A673 (cell line): ENCODE data around the gene DIRAS1. TPM values are rescaled to one million over a fixed set of nuclear protein-coding genes. Genes with fewer than 3 reads are reported as not detected.
"Not testable (repeated sequence)": the region's sequence is repeated elsewhere in the genome, so short reads cannot be mapped to it uniquely, and the experiment has no call there.

Source experiments
- BruUV-seq: library from RNA; stranded (reverse); fragments of 400-500 nt; replicated peaks from 2 replicates; lab custom pipeline; 2021; lab: Mats Ljungman, UMichigan
- CTCF ChIA-PET: fragments of 300-600 bp; sonication (Branson Sonifier 250); formaldehyde crosslinking; loops from one replicate; lab custom pipeline; 2022; ENCODE audit warnings: antibody characterized with exemption; lab: Charles Lee
- POLR2A ChIA-PET: fragments of 300-600 bp; sonication (Branson Sonifier 250); formaldehyde crosslinking; loops from one replicate; lab custom pipeline; 2022; ENCODE audit warnings: antibody characterized with exemption; ENCODE audit not compliant: low non-redundant PET; lab: Charles Lee
- DNase-seq: peaks from one replicate; pipeline ENCODE4 v3.0.0-alpha.2; 2015; ENCODE audit warnings: low spot score
- H3K27ac ChIP-seq: fragments of 200-600 bp; sonication (generic); 2 replicates; pipeline ENCODE4 v1.5.1; 2016; ENCODE audit warnings: mixed run types, low read depth, mild to moderate bottlenecking, mixed read lengths, antibody characterized with exemption, low read length; ENCODE audit not compliant: poor library complexity, severe bottlenecking
- H3K27me3 ChIP-seq: fragments of 200-600 bp; sonication (generic); replicated peaks from 2 replicates; pipeline ENCODE4 v1.6.1; 2017; ENCODE audit warnings: mixed run types, low read depth, mild to moderate bottlenecking, mixed read lengths, antibody characterized with exemption, low read length; ENCODE audit not compliant: insufficient read depth, poor library complexity
- H3K36me3 ChIP-seq: fragments of 200-600 bp; sonication (generic); 2 replicates; pipeline ENCODE4 v1.6.1; 2016; ENCODE audit warnings: mixed run types, mild to moderate bottlenecking, mixed read lengths, antibody characterized with exemption, low read length; ENCODE audit not compliant: insufficient read depth, poor library complexity, severe bottlenecking
- H3K4me1 ChIP-seq: fragments of 200-600 bp; sonication (generic); 2 replicates; pipeline ENCODE4 v1.6.1; 2017; ENCODE audit warnings: mixed run types, mild to moderate bottlenecking, mixed read lengths, antibody characterized with exemption, low read length; ENCODE audit not compliant: insufficient read depth, poor library complexity, severe bottlenecking
- H3K4me3 ChIP-seq: fragments of 200-600 bp; sonication (generic); 2 replicates; pipeline ENCODE4 v1.5.1; 2016; ENCODE audit warnings: low read depth, mixed run types, mild to moderate bottlenecking, mixed read lengths, low read length; ENCODE audit not compliant: poor library complexity, severe bottlenecking
- H3K9me3 ChIP-seq: fragments of 200-600 bp; sonication (generic); 2 replicates; pipeline ENCODE4 v1.6.1; 2016; ENCODE audit warnings: mixed run types, low read depth, mild to moderate bottlenecking, mixed read lengths, antibody characterized with exemption, low read length; ENCODE audit not compliant: poor library complexity, severe bottlenecking
- CTCF ChIP-seq: fragments of 300-800, 200-600 bp; sonication (generic); conservative IDR thresholded peaks from 2 replicates; pipeline ENCODE4 v1.5.1; 2017; ENCODE audit warnings: low read depth, mild to moderate bottlenecking, antibody characterized with exemption, low read length, moderate library complexity, mixed read lengths
- EZH2 ChIP-seq: fragments of 200-600 bp; sonication (generic); IDR thresholded peaks from 2 replicates; pipeline ENCODE4 v1.6.1; 2017; ENCODE audit warnings: borderline replicate concordance, low read depth, mild to moderate bottlenecking, mixed read lengths, antibody characterized with exemption, low read length; ENCODE audit not compliant: poor library complexity, severe bottlenecking
- intact Hi-C: fragments of 100-400 bp; cut with micrococcal nuclease; formaldehyde crosslinking; loops from one replicate; pipeline ENCODE4 v1.10.0; 2022; ENCODE audit not compliant: unreplicated experiment
- total RNA-seq: library from RNA; stranded (reverse); gene quantifications from 2 replicates; pipeline ENCODE4 v1.2.3, GENCODE V29; 2021

DIRAS1 gene
- total RNA-seq, 1 experiment from 2014 or later: 36.8 TPM

GRCh38 chr19:2668175-2668763 lies 52.9 kb downstream of the DIRAS1 start:
- no TSS peak for BruUV-seq
- no peak overlapping the region for H3K4me3 ChIP-seq
- no peaks in the 10 kb centered on the region for H3K9me3 ChIP-seq
- ChIA-PET POLR2A (interaction anchor here (0.5 kb wide), 1 partner anchor 9 kb away, joined by 3 read pairs; no protein-coding TSS in a partner anchor), CTCF (interaction anchor here (1.2 kb wide), 1 partner anchor 20 kb away, joined by 3 read pairs; no protein-coding TSS in a partner anchor)
- no peaks in the 10 kb centered on the region for H3K36me3 ChIP-seq
- intact Hi-C loops: no loop called here
- H3K27ac ChIP-seq: no peak overlapping the region
- no peaks in the 10 kb centered on the region for H3K27me3 ChIP-seq
- no peaks in the 10 kb centered on the region for H3K4me1 ChIP-seq
- no peak for DNase-seq
- TF ChIP-seq CTCF: no peak
- TF ChIP-seq EZH2: no peak

DNA sequence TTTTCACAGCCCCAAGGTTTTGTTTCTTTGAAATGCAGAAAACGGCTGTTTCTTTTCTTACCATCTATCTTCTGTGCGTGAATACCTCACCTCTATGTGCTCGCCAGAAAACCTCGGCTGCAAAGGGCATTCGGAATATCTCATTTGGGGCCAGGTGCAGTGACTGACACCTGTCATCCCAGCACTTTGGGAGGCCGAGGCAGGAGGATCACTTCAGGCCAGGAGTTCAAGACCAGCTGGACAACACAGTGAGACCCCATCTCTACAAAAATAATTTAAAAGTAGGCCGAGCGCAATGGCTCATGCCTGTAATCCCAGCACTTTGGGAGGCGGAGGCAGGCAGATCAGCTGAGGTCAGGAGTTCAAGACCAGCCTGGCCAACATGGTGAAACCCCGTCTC lies 53.8 kb downstream of the DIRAS1 start:
- H3K36me3 ChIP-seq, H3K9me3 ChIP-seq, intact Hi-C loops, H3K27me3 ChIP-seq, H3K4me3 ChIP-seq, BruUV-seq, POLR2A ChIA-PET, H3K4me1 ChIP-seq, H3K27ac ChIP-seq, DNase-seq: not testable (repeated sequence)
- CTCF ChIA-PET: interaction anchor here (1.2 kb wide), 1 partner anchor 19 kb away, joined by 3 read pairs; no protein-coding TSS in a partner anchor

GRCh38 chr19:2666344-2666994 lies 54.7 kb downstream of the DIRAS1 start:
- Histone ChIP-seq H3K9me3 (no peaks in the 10 kb centered on the region), H3K27me3 (no peaks in the 10 kb centered on the region), H3K4me3 (no peak overlapping the region), H3K4me1 (no peaks in the 10 kb centered on the region), H3K27ac (no peak overlapping the region), H3K36me3 (no peaks in the 10 kb centered on the region)
- TF ChIP-seq CTCF (no peak), EZH2 (no peak)
- no peak for DNase-seq
- POLR2A ChIA-PET: no interaction called here
- CTCF ChIA-PET: no interaction called here
- no TSS peak for BruUV-seq
- intact Hi-C loops: no loop called here
